Spleen (tissue), 7 donors: ENCODE measurements around the gene KRTAP5-7.

Source experiments
- CTCF ChIP-seq, 11 experiments: fragments of 200-600 bp in 7 of 11; fragments of 450-650 bp in 4 of 11; sonication (generic) in 4 of 11; IDR thresholded peaks in 8 of 11; conservative IDR thresholded peaks in 3 of 11; 1 replicate in 7 of 11; 2 replicates in 4 of 11; pipeline versions ENCODE4 v1.4.0 to v1.8.0; 2016 to 2021; ENCODE audit warnings: antibody characterized with exemption in 11 of 11, inconsistent platforms in 4 of 11, mild to moderate bottlenecking in 1 of 11
- POLR2A ChIP-seq, 3 donors: fragments of 450-650 bp; IDR thresholded peaks; one replicate each; pipeline ENCODE4 v1.5.1; 2017; ENCODE audit warnings: antibody characterized with exemption in 3 of 3, mild to moderate bottlenecking in 1 of 3
- POLR2AphosphoS5 ChIP-seq, 3 donors: sonication (generic); formaldehyde crosslinking; IDR thresholded peaks; one replicate each; pipeline ENCODE4 v1.5.1; 2017; ENCODE audit warnings: antibody characterized with exemption in 3 of 3
- donor health status: DM: no; HTN: no; CAD: no; lungs with moderate emphysema.
- donor health status: DM: no; HTN: no; CAD: no.
- donor health status: DM: no; HTN: no; CAD: no.

GRCh38 chr11:71507102-71507501 is 20.0 kb upstream of the KRTAP5-7 start:
- TF ChIP-seq CTCF (IDR thresholded peaks at IDR 0.05 in 8 of 11, conservative IDR thresholded peaks at IDR 0.05 in 3 of 11) = no peak
- TF ChIP-seq POLR2A (IDR thresholded peaks at IDR 0.05) = no peak
- TF ChIP-seq POLR2AphosphoS5 (IDR thresholded peaks at IDR 0.05) = no peak
